IMR-90 (cell line): ENCODE measurements around the gene FOSL1.

Experiments used
- BHLHE40 ChIP-seq: fragments of 150-350 bp; IDR thresholded peaks from 2 replicates; pipeline ENCODE4 v1.6.1; 2016; ENCODE audit warnings: mild to moderate bottlenecking, low read depth, low read length
- CEBPB ChIP-seq: IDR thresholded peaks from 2 replicates; pipeline ENCODE4 v1.6.1; 2012; ENCODE audit warnings: low read depth, low read length, improper control_type of control experiment
- FOS ChIP-seq: fragments of 150-350 bp; IDR thresholded peaks from 2 replicates; pipeline ENCODE4 v1.6.1; 2016; ENCODE audit warnings: low read depth, low read length
- MAZ ChIP-seq: IDR thresholded peaks from 2 replicates; pipeline ENCODE4 v1.6.1; 2012; ENCODE audit warnings: low read depth, mild to moderate bottlenecking, low read length, improper control_type of control experiment, moderate library complexity, borderline replicate concordance
- MXI1 ChIP-seq: IDR thresholded peaks from 2 replicates; pipeline ENCODE4 v1.6.1; 2012; ENCODE audit warnings: low read depth, mild to moderate bottlenecking, low read length, moderate library complexity, borderline replicate concordance
- NFE2L2 ChIP-seq: fragments of 150-350 bp; IDR thresholded peaks from 2 replicates; pipeline ENCODE4 v1.6.1; 2016; ENCODE audit warnings: low read depth, mild to moderate bottlenecking, low read length
- POLR2A ChIP-seq: IDR thresholded peaks from 2 replicates; pipeline ENCODE4 v1.6.1; 2012; ENCODE audit warnings: mild to moderate bottlenecking, low read depth, low read length
- RAD21 ChIP-seq: IDR thresholded peaks from 2 replicates; pipeline ENCODE4 v1.6.1; 2012; ENCODE audit warnings: low read length, improper control_type of control experiment
- RFX5 ChIP-seq: IDR thresholded peaks from 2 replicates; pipeline ENCODE4 v1.8.0; 2012; ENCODE audit warnings: low read depth, mild to moderate bottlenecking, low read length, moderate library complexity
- SMC3 ChIP-seq: fragments of 150-350 bp; IDR thresholded peaks from 2 replicates; pipeline ENCODE4 v1.6.1; 2016; ENCODE audit warnings: low read depth, mild to moderate bottlenecking, antibody characterized with exemption, low read length, moderate library complexity
- TF ChIP-seq, protein P1 (sequence below): conservative IDR thresholded peaks from 2 replicates; pipeline ENCODE4 v1.5.1; 2012; ENCODE audit warnings: mild to moderate bottlenecking, low read depth, low read length, improper control_type of control experiment
- TF ChIP-seq, protein P2 (sequence below): fragments of 150-350 bp; IDR thresholded peaks from 2 replicates; pipeline ENCODE4 v1.6.1; 2017; ENCODE audit warnings: mild to moderate bottlenecking, antibody characterized with exemption, low read length, low read depth

DNA sequence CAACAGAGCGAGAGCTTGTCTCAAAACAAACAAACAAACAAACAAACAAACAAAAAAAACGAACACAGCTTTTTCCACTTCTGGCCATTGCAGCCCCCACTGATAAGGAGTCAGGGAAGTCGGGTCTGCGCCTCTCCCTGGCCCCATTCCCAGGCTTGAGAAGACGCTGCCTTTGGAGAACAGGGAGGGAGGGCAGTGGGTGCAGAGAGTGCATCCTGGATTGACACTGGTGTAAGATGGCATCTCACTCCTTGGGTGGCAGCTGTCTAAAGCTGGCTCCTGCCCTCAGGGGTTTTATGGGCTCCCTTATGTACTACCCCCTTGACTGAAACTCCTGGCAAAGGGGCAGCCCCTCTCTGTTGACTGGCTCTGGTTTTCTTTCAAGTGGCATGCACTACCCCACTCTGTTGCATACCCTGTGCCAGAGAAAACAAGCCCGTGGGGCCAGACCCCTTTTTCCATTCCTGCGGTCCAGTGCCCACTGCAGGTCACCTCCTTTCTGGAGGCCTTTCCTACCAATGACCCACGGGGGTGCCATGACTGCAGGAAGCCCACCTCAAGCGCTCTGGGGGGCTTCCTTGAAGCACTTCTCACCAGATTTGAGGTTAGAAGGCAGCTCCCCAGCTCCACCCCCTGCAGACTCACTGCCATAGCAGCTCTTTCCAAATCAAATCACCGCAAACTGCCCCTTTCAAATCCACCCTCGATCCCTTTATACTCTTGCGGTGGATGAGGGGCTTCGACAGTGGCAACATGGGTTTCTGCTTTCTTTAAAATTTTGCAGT is 31.8 kb upstream of the FOSL1 start:
- TF ChIP-seq, protein P1, sequence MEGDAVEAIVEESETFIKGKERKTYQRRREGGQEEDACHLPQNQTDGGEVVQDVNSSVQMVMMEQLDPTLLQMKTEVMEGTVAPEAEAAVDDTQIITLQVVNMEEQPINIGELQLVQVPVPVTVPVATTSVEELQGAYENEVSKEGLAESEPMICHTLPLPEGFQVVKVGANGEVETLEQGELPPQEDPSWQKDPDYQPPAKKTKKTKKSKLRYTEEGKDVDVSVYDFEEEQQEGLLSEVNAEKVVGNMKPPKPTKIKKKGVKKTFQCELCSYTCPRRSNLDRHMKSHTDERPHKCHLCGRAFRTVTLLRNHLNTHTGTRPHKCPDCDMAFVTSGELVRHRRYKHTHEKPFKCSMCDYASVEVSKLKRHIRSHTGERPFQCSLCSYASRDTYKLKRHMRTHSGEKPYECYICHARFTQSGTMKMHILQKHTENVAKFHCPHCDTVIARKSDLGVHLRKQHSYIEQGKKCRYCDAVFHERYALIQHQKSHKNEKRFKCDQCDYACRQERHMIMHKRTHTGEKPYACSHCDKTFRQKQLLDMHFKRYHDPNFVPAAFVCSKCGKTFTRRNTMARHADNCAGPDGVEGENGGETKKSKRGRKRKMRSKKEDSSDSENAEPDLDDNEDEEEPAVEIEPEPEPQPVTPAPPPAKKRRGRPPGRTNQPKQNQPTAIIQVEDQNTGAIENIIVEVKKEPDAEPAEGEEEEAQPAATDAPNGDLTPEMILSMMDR, result no peak
- TF ChIP-seq BHLHE40 (no peak), POLR2A (no peak), RFX5 (no peak), CEBPB (no peak), MXI1 (no peak), FOS (no peak), MAZ (no peak), SMC3 (no peak), RAD21 (no peak), NFE2L2 (no peak)
- TF ChIP-seq, protein P2, sequence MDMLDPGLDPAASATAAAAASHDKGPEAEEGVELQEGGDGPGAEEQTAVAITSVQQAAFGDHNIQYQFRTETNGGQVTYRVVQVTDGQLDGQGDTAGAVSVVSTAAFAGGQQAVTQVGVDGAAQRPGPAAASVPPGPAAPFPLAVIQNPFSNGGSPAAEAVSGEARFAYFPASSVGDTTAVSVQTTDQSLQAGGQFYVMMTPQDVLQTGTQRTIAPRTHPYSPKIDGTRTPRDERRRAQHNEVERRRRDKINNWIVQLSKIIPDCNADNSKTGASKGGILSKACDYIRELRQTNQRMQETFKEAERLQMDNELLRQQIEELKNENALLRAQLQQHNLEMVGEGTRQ, result no peak
